ENCODE measurements around the gene KCNE2.
"Not testable (repeated sequence)": the region's sequence is repeated elsewhere in the genome, so short reads cannot be mapped to it uniquely, and the experiment has no call there.

Gene KCNE2

GRCh38 chr21:34417448-34418077 lies 53.8 kb downstream of the KCNE2 start:
- not testable (repeated sequence) for H3K4me1 Mint-ChIP-seq (ENCODE audit: low read depth); H3K4me3 Mint-ChIP-seq

More at GRCh38 chr21:34417448-34418077, 53.8 kb downstream of the KCNE2 start:
- not testable (repeated sequence) for H3K36me3 Mint-ChIP-seq (ENCODE audit: low read depth); H3K9me3 Mint-ChIP-seq; H3K27ac Mint-ChIP-seq; H3K27me3 Mint-ChIP-seq
